CD4-positive, alpha-beta T cell treated with Interleukin-10 for 1 hour (primary cell): ENCODE measurements around the gene RBFOX2.
"Not testable (repeated sequence)": the region's sequence is repeated elsewhere in the genome, so short reads cannot be mapped to it uniquely, and the experiment has no call there.

Experiments used
- DNase-seq: peaks from one replicate; pipeline ENCODE4 v3.0.0-alpha.2; 2020

Gene RBFOX2

GRCh38 chr22:35808377-35808776 is 220.2 kb downstream of the RBFOX2 start:
- no peak for DNase-seq

- not testable (repeated sequence) for DNase-seq
Observed at GRCh38 chr22:35806668-35807067, 222.0 kb downstream of the RBFOX2 start.

DNA sequence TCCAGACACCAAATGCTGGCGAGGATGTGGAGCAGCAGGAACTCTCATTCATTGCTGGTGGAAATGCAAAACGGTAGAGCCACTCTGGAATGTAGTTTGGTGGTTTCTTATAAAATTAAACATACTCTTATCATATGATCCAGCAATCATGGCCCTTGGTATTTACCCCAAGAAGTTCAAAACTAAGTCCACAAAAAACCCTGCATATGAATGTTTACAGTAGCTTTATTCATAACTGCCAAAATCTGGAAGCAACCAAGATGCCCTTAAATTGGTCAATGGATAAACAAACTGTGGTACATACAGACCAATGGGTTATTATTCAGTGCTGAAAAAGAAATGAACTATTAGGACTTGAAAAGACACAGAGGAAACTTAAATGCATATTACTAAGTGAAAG is 223.2 kb downstream of the RBFOX2 start:
- DNase-seq: no peak

- DNase-seq: no peak
Observed at GRCh38 chr22:35804421-35804820, 224.2 kb downstream of the RBFOX2 start.

DNA sequence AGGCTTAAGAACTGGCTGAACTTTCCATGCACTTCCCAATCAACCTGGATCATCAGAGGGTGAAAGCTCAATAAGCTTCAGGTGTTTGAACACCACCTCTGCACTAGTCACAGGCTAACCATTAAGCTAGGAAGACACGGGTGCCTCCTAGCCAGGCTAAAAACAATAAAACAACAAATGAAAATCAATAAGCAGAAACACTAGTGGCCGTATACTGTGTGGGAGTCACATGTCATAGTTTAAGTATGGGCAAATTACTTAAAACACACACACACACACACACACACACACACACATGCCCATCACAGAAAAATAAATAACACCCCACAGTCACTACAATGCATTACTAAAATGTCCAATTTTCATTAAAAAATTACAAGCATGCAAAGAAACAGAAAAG is 225.7 kb downstream of the RBFOX2 start:
- no peak for DNase-seq

GRCh38 chr22:35801301-35801700 is 227.3 kb downstream of the RBFOX2 start:
- not testable (repeated sequence) for DNase-seq

GRCh38 chr22:35799150-35799549 is 229.5 kb downstream of the RBFOX2 start:
- DNase-seq: no peak

GRCh38 chr22:35797411-35797810 is 231.2 kb downstream of the RBFOX2 start:
- no peak for DNase-seq

GRCh38 chr22:35795476-35795875 is 233.1 kb downstream of the RBFOX2 start:
- DNase-seq: no peak

GRCh38 chr22:35792506-35792905 is 236.1 kb downstream of the RBFOX2 start:
- DNase-seq: no peak

- not testable (repeated sequence) for DNase-seq
Observed at GRCh38 chr22:35791788-35792187, 236.8 kb downstream of the RBFOX2 start.

GRCh38 chr22:35785181-35785923 is 243.3 kb downstream of the RBFOX2 start:
- no peak for DNase-seq

DNA sequence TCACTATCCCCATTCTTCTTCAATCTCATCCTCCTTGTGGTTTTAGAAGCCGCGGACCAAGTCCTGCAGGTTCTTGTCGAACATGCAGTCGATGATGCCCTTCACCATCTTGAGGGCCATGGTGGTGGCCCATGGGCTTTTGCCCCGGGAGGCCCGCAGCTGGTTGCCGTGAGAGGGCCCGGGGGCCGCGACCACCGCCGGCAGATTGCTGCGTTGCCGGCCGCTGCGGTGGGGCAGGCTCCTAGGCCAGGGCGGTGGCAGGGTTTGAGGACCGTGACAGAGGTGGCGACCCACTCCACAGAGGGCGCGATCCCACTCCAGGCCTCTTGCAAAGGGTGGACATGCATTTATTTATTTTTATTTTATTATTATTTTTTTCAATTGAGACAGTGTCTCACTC is 244.0 kb downstream of the RBFOX2 start:
- no peak for DNase-seq

- DNase-seq: no peak
Observed at GRCh38 chr22:35783943-35784614, 244.5 kb downstream of the RBFOX2 start.

DNA sequence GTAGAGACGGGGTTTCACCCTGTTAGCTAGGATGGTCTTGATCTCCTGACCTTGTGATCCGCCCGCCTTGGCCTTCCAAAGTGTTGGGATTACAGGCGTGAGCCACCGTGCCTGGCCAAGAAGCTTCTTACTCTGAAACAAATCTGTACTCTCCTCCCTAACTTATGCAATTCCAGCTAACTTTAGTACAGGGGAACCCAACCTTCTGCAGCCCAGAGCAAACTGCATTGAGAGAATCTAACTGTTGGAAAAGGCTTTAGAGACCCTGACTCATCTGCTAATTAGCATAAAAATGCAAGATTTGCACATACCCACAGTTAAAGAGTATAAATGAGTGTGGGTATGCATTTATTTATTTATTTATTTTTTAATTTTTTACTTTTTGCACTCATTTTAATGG is 246.1 kb downstream of the RBFOX2 start:
- DNase-seq: no peak

DNA sequence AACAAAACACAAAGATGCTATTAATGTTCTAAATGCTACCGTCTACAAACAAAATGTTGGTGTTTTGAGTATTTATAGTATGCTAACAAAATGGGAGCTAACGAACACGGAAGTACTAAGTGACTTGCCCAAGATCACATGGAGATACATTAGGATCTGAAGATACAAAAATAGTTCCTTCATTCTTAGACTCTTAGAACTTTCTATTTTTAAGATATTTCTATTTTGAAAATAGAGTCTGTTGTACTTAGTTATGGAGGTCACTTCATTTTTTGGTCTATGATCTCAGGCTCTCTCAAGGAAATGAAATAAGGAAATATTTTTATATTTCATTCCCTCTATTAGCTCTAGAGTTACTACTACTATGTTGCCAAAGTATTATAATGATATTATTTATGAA is 246.7 kb downstream of the RBFOX2 start:
- DNase-seq: no peak

DNA sequence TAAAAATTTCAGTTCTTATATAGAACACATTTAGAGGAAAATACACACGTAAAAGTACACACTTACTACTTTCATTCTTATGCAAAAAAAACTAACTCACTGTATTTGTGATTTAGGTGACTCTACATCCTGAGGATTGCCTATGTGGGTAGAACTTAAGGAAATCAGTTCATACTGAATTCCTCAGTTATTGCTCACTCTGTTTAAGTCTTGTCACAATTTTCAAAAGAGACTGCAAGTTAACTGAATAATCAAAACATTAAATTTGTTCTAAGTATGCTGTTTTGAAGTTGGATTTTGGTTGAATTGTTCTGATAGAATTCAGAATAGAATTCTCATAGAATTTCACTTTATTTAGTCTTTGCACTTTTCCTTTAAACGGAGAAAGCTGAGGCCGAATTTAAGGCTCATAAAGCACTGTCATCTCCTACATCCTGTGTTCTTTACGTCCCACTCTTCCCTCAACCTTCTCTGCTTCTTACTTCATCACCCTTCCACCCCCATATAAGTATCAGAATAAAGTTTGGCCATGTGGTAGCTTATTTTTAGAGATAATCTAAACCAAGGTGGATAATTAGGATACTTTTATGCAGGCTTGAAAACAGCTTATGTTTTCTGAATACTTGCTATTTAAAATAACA is 251.2 kb downstream of the RBFOX2 start:
- DNase-seq: no peak

DNA sequence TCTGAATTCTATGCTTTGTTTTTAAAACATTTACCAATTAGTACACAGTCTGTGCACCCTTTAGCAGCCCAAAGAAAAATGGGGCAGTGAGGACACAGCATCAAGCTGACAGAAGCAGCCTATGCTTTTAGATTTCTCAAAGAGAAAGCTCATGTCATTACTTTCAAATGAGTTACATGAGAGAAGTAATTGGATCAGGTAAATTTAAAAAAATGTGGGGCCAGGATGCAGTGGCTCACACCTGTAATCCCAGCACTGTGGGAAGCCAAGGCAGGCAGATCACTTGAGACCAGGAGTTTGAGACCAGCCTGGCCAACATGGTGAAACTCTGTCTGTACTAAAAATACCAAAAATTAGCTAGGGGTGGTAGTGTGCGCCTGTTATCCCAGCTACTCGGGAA is 253.3 kb downstream of the RBFOX2 start:
- DNase-seq: no peak

DNA sequence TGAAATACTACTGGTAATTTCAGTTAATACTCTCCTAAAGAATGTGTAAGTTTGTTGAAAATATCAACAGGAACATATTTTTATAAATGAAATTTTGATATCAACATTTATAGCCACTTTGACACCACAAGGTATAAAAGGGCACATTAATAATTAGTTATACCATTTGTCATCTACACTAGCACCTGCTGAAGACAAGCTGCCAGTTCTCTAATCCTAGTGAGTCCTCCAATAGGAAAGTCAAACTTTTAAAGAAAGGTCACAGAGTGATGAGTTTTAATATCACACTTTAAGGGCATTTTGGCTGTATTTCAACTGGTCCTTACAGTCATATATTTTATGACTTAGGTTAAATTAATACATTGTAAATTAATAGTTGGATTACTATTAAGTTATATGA is 258.6 kb downstream of the RBFOX2 start:
- no peak for DNase-seq

DNA sequence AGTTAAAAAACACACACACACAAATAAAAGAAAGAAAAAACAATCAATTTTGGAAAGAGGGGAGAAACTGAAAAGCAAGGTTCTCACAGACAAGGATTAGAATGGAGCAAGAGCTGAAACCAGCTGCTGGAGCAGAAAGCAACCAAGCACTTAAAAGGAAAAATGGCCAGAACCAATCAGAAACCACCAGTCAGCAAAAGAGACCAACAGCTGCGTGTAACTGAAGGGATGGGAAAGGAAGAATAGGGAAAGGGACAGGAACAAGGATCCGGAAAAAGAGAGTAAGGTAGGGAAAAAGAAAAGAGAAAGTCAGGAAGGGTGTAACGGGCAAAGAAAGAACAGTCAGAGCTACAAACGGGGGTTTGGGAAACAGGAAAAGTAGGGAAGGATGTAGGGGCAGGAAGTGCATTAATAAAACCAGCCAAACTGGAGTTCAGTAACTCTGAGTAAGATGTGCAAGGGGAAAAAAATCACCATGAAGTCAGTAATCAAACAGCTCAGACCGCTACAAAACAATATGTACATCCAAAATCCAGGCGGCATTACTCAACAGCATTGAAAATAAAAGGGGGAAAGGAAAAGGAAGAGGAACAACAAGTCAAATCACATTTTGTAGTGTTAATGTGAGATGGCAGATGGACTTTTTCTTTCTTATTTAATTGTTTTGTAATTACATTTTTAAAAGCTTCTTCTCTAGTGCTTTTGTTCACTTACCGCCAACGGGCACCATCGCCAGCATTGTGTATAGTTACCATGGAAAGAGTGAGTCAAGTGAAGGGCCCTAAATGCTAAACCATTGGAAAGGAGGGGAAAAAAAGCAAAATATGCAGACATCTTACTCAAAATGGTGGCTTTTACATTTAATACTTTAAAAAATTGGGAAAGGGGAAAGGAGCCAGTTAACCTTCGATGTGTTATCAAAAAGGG is 261.7 kb downstream of the RBFOX2 start:
- no peak for DNase-seq

GRCh38 chr22:35761037-35761436 is 267.6 kb downstream of the RBFOX2 start:
- DNase-seq: no peak

GRCh38 chr22:35758394-35758793 is 270.2 kb downstream of the RBFOX2 start:
- DNase-seq: no peak

- DNase-seq: no peak
Observed at GRCh38 chr22:35756722-35757121, 271.9 kb downstream of the RBFOX2 start.
